Activated CD8-positive, alpha-beta T cell treated with anti-CD3 and anti-CD28 coated beads, Interleukin-2, amount 10 ng/mL, durations not matched to agents 7 days and 5 days (primary cell): ENCODE results near the gene MVD. TPM values are rescaled to one million over a fixed set of nuclear protein-coding genes. Genes with fewer than 3 reads are reported as not detected.
"Not testable (repeated sequence)": the region's sequence is repeated elsewhere in the genome, so short reads cannot be mapped to it uniquely, and the experiment has no call there.

Source experiments
- ATAC-seq: fragments of 150-1000 bp; cut with Tn5 transposase; one replicate; pipeline ENCODE4 v1.10.0; 2021; ENCODE audit warnings: moderate library complexity
- CTCF ChIA-PET: fragments of 350-600 bp; sonication (Branson Sonifier 250); formaldehyde crosslinking; loops from one replicate; lab custom pipeline; 2021; ENCODE audit warnings: antibody characterized with exemption; lab: Charles Lee
- POLR2A ChIA-PET: fragments of 350-600 bp; sonication (Branson Sonifier 250); formaldehyde crosslinking; loops from one replicate; lab custom pipeline; 2021; ENCODE audit warnings: antibody characterized with exemption; lab: Charles Lee
- DNase-seq: peaks from one replicate; pipeline ENCODE4 v3.0.0-alpha.2; 2020
- H3K27ac Mint-ChIP-seq: one replicate; pipeline ENCODE4 v1.8.0; 2021; ENCODE audit warnings: mild to moderate bottlenecking, mixed read lengths
- H3K27me3 Mint-ChIP-seq: one replicate; pipeline ENCODE4 v1.8.0; 2021; ENCODE audit warnings: low read depth, mixed read lengths
- H3K36me3 Mint-ChIP-seq: one replicate; pipeline ENCODE4 v1.8.0; 2021; ENCODE audit warnings: low read depth, mixed read lengths
- H3K4me1 Mint-ChIP-seq: one replicate; pipeline ENCODE4 v1.8.0; 2021; ENCODE audit warnings: low read depth, mixed read lengths
- H3K4me3 Mint-ChIP-seq: one replicate; pipeline ENCODE4 v1.8.0; 2021; ENCODE audit warnings: mild to moderate bottlenecking, mixed read lengths
- H3K9me3 Mint-ChIP-seq: one replicate; pipeline ENCODE4 v1.8.0; 2022; ENCODE audit warnings: mixed read lengths; ENCODE audit not compliant: insufficient read depth
- total RNA-seq, 2 experiments: library from RNA; stranded (reverse); gene quantifications; one replicate each; pipeline ENCODE4 v1.2.3, GENCODE V29; 2021

The MVD gene
- total RNA-seq, 2 experiments from 2014 or later, result 86.0 to 96.1 TPM

DNA sequence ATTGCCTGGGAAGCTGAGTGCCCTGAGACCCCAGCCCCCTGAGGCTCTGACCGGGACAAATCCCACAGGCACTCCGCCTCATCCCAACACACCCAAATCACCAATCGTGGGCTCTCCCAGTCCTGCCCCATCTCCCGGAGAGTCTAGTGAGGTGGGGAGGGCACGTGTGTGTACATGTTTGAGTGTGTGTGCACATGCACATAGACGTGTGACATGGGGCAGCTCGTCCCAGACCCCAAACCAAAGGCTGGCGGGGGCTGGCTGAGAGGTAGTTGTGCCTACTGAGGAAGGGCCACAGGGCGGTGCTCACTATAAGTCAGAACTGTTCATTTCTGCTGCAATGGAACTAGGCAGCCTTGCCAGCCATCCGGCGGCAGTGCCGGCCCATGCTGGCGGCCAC lies 14.8 kb upstream of the MVD start:
- CTCF ChIA-PET, result no interaction called here
- Mint-ChIP-seq H3K27me3 (no peaks in the 10 kb centered on the region), H3K36me3 (peaks cover 20% of the 10 kb centered on the region), H3K9me3 (no peaks in the 10 kb centered on the region), H3K4me1 (peaks cover 24% of the 10 kb centered on the region), H3K27ac (no peak overlapping the region), H3K4me3 (no peak overlapping the region)
- POLR2A ChIA-PET, result no interaction called here
- DNase-seq, result no peak
- ATAC-seq, result no peak

DNA sequence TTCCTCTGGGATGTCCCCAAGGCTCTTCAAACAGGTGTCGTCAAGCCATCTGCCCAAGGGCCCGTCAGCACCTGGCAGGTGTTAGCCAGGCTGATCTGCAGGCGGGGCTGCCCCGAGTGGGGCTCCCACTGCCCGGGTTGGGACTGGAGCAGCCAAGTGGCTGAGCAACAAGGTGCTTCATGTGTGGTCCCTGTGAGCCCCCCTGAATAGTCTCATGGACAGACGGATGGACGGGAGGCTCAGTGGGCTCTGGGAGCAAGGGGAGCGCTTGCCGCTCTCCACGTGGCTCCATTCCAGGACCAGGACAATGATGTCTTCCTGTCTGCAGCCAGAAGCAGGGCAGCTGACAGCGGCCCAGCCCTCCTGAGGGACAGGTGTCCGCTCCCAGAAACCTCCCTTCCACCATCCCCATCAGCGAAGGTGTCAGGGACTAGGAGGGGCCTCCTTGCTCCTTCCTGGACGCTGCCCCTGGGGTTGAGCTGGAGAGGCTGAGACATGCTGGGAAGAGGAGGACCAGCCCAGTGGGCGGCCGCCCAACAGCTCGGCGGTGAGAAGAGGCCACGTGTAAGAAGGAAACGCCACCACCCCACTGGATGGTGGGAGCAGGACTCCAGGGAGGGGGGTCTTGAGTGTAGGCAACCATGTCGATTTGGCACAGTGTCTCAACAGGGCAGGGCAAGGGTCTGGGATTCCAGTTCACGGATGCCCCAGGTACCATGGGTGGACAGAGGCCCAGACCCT lies 13.8 kb upstream of the MVD start:
- H3K27ac Mint-ChIP-seq, result no peak overlapping the region
- no peak for ATAC-seq
- ChIA-PET CTCF (no interaction called here), POLR2A (no interaction called here)
- H3K4me3 Mint-ChIP-seq, result no peak overlapping the region
- no peaks in the 10 kb centered on the region for H3K27me3 Mint-ChIP-seq
- no peak for DNase-seq
- no peaks in the 10 kb centered on the region for H3K9me3 Mint-ChIP-seq
- H3K36me3 Mint-ChIP-seq, result peaks cover 15% of the 10 kb centered on the region
- peaks cover 15% of the 10 kb centered on the region for H3K4me1 Mint-ChIP-seq

DNA sequence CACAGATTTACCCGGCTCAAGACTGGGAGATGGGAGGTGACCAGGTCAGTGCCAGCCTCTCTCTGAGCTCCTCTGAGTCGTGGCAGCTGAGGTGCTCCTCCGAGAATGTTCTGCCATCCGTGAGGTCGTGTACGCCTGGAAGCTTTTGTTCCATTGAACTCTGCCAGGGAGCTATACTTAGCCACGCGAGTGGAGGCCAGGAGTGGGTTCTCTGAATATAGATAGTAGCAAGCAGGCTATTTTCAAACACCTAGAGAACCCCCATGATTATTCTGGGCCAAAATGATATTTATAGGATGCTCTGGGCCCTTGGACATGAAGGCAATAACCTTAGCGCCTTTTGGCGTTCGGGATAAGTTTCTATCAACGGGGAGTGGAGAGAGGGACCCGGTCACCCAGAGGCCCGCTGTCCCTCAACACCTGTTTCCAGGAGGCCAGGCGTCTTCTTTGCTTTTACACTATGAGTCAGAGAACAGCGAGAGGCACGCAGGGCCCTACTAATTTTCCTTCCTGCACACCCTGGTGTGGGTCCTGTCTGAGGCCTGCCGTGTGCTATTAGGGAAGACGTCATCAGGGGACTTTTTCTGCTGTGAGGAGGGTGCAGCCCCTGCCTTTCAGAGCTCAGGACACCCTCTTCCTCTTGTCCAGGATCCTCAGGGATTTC lies 11.0 kb upstream of the MVD start:
- no peaks in the 10 kb centered on the region for H3K4me1 Mint-ChIP-seq
- CTCF ChIA-PET, result interaction anchor here (1.5 kb wide), 1 partner anchor 11 kb away, joined by 6 read pairs; no protein-coding TSS in a partner anchor
- DNase-seq (no peak), ATAC-seq (no peak)
- no peak overlapping the region for H3K4me3 Mint-ChIP-seq
- H3K36me3 Mint-ChIP-seq, result peaks cover 2% of the 10 kb centered on the region
- H3K27me3 Mint-ChIP-seq, result no peaks in the 10 kb centered on the region
- POLR2A ChIA-PET, result interaction anchor here (1.4 kb wide), 1 partner anchor 13 kb away, joined by 3 read pairs; no protein-coding TSS in a partner anchor
- H3K27ac Mint-ChIP-seq, result no peak overlapping the region
- no peaks in the 10 kb centered on the region for H3K9me3 Mint-ChIP-seq

DNA sequence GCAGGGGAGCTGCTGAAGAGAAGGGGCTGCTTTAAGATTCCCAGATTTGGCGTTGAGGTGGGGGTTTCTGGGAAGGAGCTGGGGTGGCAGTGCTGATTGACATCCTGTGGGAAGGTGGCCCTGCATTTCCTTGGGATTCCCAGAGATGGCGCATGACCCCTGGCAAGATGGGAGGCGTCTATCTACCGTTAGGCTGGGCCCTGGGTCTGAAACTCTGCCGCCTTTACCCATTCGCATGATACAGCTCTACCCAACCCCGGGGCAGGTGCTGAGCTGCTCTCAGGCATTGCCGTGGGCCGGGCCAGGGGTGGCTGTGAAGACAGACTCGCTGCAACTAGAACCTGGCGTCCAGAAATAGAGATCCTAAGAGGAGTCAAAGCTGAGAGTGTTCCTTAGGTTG lies 9.9 kb upstream of the MVD start:
- ChIA-PET CTCF (interaction anchor here (1.9 kb wide), 1 partner anchor 10 kb away, joined by 4 read pairs; the partner anchor contains the start of gene MVD), POLR2A (no interaction called here)
- no peaks in the 10 kb centered on the region for H3K27me3 Mint-ChIP-seq
- no peak overlapping the region for H3K4me3 Mint-ChIP-seq
- ATAC-seq (no peak), DNase-seq (no peak)
- no peak overlapping the region for H3K27ac Mint-ChIP-seq
- H3K36me3 Mint-ChIP-seq, result peaks cover 6% of the 10 kb centered on the region
- H3K4me1 Mint-ChIP-seq, result no peaks in the 10 kb centered on the region
- no peaks in the 10 kb centered on the region for H3K9me3 Mint-ChIP-seq

DNA sequence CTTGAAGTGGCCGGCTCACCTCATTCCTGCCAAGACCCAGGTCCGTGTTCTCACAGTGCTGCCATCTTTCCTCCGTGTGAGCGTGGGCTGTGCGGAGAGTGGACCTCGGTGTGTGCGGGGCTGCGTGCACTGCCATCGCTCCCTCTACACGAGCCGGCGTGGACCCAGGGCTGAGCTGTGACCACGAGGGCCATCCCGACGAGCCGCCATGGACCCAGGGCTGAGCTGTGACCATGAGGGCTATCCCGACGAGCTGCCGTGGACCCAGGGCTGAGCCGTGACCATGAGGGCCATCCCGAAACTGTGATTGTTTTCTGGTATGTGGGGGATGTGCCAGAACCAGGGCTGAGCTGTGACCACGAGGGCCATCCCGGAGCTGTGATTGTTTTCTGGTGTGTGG lies 8.9 kb upstream of the MVD start:
- no peak overlapping the region for H3K4me3 Mint-ChIP-seq
- ChIA-PET POLR2A (no interaction called here), CTCF (interaction anchor here (1.9 kb wide), 1 partner anchor 9 kb away, joined by 4 read pairs; the partner anchor contains the start of gene MVD)
- ATAC-seq (no peak), DNase-seq (no peak)
- no peaks in the 10 kb centered on the region for H3K4me1 Mint-ChIP-seq
- no peak overlapping the region for H3K27ac Mint-ChIP-seq
- no peaks in the 10 kb centered on the region for H3K9me3 Mint-ChIP-seq
- H3K27me3 Mint-ChIP-seq, result no peaks in the 10 kb centered on the region
- peaks cover 7% of the 10 kb centered on the region for H3K36me3 Mint-ChIP-seq

DNA sequence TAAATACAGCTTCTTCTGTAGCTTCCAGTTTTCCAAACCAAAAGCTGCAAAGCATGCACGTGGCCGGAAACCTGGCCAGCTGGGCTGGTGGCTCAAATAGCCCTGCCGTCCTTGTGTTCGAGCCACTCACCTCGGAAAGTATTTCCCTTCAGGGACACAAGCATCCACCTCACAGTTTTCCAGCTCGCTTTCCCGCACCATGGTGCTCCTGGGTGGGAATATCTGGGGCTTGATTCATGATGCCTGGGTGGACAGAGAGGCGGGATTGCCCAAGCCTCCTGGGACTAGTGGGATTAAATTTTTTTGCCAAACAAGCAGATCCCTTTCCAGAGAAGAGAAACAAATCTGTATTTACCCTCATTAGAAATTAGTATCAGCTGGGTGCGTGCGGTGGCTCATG lies 7.1 kb upstream of the MVD start:
- no peak for DNase-seq
- no peak for ATAC-seq
- H3K36me3 Mint-ChIP-seq, result peaks cover 11% of the 10 kb centered on the region
- POLR2A ChIA-PET, result no interaction called here
- no peak overlapping the region for H3K4me3 Mint-ChIP-seq
- H3K9me3 Mint-ChIP-seq, result no peaks in the 10 kb centered on the region
- CTCF ChIA-PET, result interaction anchor here (1.5 kb wide), 1 partner anchor 12 kb away, joined by 4 read pairs; no protein-coding TSS in a partner anchor
- no peaks in the 10 kb centered on the region for H3K27me3 Mint-ChIP-seq
- no peak overlapping the region for H3K27ac Mint-ChIP-seq
- peaks cover 2% of the 10 kb centered on the region for H3K4me1 Mint-ChIP-seq

DNA sequence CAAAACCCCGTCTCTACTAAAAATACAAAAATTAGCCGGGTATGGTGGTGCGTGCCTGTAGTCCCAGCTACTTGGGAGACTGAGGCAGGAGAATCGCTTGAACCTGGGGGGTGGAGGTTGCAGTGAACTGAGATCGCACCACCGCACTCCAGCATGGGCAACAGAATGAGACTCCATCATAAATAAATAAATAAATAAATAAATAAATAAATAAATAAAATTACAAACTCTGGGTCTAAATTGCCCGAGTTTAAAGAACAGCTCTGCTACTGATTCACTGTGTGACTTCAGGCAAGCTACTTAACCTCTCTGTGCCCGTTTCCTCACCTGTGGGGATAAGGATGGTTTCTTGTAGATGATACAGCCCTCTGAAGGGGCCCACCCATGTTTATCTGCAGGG lies 6.6 kb upstream of the MVD start:
- CTCF ChIA-PET, result interaction anchor here (1.5 kb wide), 1 partner anchor 12 kb away, joined by 4 read pairs; no protein-coding TSS in a partner anchor
- H3K27ac Mint-ChIP-seq, H3K4me1 Mint-ChIP-seq, H3K27me3 Mint-ChIP-seq, H3K4me3 Mint-ChIP-seq, DNase-seq, POLR2A ChIA-PET, ATAC-seq, H3K9me3 Mint-ChIP-seq: not testable (repeated sequence)
- peaks cover 13% of the 10 kb centered on the region for H3K36me3 Mint-ChIP-seq

DNA sequence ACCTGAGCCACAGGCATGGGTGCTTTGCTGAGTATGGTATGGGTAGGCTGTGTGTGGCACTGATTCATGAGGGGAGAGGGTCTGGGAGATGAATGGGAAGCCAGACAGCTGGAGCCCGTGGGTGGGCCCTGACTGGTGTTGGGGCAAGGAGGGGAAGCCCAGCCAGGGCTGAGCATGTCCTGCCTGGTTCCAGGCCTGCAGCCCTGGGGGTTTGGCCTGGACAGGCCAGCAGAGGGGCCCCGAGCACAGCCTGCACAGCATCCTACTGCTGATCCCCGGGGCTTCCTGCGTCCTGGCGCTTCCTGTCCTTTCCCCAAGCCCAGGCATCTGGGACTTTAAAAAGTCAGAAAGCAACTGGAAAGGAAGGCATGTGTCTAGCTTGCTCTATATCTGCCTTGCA lies 4.6 kb upstream of the MVD start:
- DNase-seq (no peak), ATAC-seq (no peak)
- no peak overlapping the region for H3K4me3 Mint-ChIP-seq
- POLR2A ChIA-PET, result interaction anchor here (0.6 kb wide), 1 partner anchor 35 kb away, joined by 3 read pairs; no protein-coding TSS in a partner anchor
- no peaks in the 10 kb centered on the region for H3K27me3 Mint-ChIP-seq
- CTCF ChIA-PET, result no interaction called here
- no peaks in the 10 kb centered on the region for H3K9me3 Mint-ChIP-seq
- peaks cover 11% of the 10 kb centered on the region for H3K4me1 Mint-ChIP-seq
- peak overlapping the region; percentile 27 for H3K27ac Mint-ChIP-seq
- H3K36me3 Mint-ChIP-seq, result peaks cover 13% of the 10 kb centered on the region

DNA sequence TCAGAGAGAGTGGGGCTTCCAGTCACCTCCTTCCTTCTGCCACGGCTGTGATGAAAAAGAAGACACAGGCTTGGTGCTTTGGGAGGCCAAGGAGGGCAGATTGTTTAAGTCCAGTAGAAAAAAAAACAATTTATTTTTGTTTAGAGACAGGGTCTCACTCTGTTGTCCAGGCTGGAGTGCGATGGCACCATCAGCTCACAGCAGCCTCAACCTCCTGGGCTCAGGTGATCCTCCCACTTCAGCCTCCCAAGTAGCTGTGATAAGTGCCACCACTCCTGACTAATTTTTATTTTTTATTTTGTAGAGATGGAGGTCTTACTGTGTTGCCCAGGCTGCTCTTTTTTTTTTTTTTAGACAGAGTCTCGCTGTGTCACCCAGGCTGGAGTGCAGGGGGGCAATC lies 2.7 kb upstream of the MVD start:
- H3K27me3 Mint-ChIP-seq, result no peaks in the 10 kb centered on the region
- POLR2A ChIA-PET, result interaction anchor here (2.2 kb wide), 1 partner anchor 38 kb away, joined by 7 read pairs; no protein-coding TSS in a partner anchor
- no peak overlapping the region for H3K4me3 Mint-ChIP-seq
- ATAC-seq (no peak), DNase-seq (no peak)
- H3K9me3 Mint-ChIP-seq, result no peaks in the 10 kb centered on the region
- peaks cover 19% of the 10 kb centered on the region for H3K36me3 Mint-ChIP-seq
- H3K27ac Mint-ChIP-seq, result no peak overlapping the region
- H3K4me1 Mint-ChIP-seq, result peaks cover 22% of the 10 kb centered on the region
- CTCF ChIA-PET, result interaction anchor here (1.2 to 2.7 kb wide), 2 partner anchors 19 to 40 kb away, joined by 3 to 9 read pairs; no protein-coding TSS in a partner anchor

DNA sequence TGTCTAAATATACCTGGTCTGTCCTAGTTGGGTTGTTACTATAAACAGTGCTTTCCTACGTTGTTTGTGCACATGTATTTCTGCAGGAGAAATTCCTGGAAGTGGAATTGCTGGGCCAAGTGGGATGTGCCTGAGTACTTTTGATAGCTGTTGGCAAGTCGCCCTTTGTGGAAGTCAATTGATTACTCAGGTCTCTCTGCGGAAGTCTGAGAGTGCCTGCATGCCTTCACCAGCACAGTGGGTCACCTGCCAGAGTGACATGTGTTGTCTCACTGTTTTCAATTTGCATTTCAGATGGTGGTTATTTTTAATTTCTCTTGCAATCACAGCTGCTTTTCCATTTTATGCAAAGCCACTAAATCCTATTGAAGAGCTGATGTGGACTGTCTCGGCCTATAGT lies 2.3 kb upstream of the MVD start:
- DNase-seq (no peak), ATAC-seq (no peak)
- H3K27ac Mint-ChIP-seq, result no peak overlapping the region
- H3K36me3 Mint-ChIP-seq, result peaks cover 20% of the 10 kb centered on the region
- no peaks in the 10 kb centered on the region for H3K27me3 Mint-ChIP-seq
- POLR2A ChIA-PET, result interaction anchor here (2.2 kb wide), 1 partner anchor 38 kb away, joined by 7 read pairs; no protein-coding TSS in a partner anchor
- CTCF ChIA-PET, result interaction anchor here (1.2 to 2.7 kb wide), 2 partner anchors 20 to 40 kb away, joined by 3 to 9 read pairs; no protein-coding TSS in a partner anchor
- peaks cover 22% of the 10 kb centered on the region for H3K4me1 Mint-ChIP-seq
- H3K4me3 Mint-ChIP-seq, result peak overlapping the region; percentile 19
- no peaks in the 10 kb centered on the region for H3K9me3 Mint-ChIP-seq

DNA sequence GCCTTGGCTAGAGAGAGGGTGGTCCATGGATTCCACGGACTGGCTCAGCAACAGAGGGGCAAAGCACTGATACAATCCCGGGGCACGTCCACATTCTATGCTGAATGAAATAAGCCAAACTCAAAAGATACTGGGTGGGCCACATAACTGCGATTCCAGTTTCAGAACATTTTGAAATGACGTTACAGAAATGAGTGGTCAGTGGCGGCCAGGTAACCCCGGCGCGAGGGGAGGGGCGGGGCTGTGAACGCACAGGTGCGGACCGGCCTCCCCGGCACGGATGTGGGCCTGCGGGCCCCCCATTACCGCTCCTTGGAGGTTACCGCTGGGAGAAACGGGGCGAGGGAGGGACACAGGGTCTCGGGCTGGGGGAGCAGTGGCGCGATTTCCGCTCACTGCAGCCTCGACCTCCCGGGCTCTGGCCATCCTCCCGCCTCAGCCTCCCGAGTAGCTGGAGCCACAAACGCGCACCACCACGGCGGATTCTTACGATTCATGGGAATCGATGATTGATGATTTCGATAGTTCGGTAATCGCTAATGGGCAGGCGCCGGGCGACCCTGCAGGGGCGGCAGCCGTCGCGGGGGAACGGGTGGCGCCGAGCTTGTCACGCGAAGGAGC lies 559 bp downstream of the MVD start:
- no peaks in the 10 kb centered on the region for H3K9me3 Mint-ChIP-seq
- H3K36me3 Mint-ChIP-seq, result peaks cover 22% of the 10 kb centered on the region
- H3K27me3 Mint-ChIP-seq, result no peaks in the 10 kb centered on the region
- H3K4me3 Mint-ChIP-seq, result peak overlapping the region; percentile 96
- CTCF ChIA-PET, result interaction anchor here (0.7 to 1.9 kb wide), 4 partner anchors 10 to 92 kb away, joined by 3 to 6 read pairs (median 4); partner anchors contain the start of gene ZC3H18
- ATAC-seq, result peak; percentile 4
- H3K4me1 Mint-ChIP-seq, result peaks cover 24% of the 10 kb centered on the region
- POLR2A ChIA-PET, result interaction anchor here (0.6 to 1.6 kb wide), 2 partner anchors 10 to 39 kb away, joined by 3 to 7 read pairs; no protein-coding TSS in a partner anchor
- H3K27ac Mint-ChIP-seq, result peak overlapping the region; percentile 90
- DNase-seq, result peak; percentile 37
